GM23338 (cell line): Measurements from ENCODE around the gene ANKRD1. TPM values are rescaled to one million over a fixed set of nuclear protein-coding genes. Genes with fewer than 3 reads are reported as not detected.

ENCODE experiments used
- ATAC-seq: fragments of 200-7000 bp; cut with Tn5 transposase; 3 replicates; pipeline ENCODE4 v1.9.1; 2020
- DNase-seq: peaks from one replicate; pipeline ENCODE4 v3.0.0-alpha.2; 2015; ENCODE audit warnings: low spot score
- H2AFZ ChIP-seq: fragments of 200-600 bp; sonication (generic); 2 replicates; pipeline ENCODE4 v1.8.0; 2016; ENCODE audit warnings: antibody characterized with exemption, mild to moderate bottlenecking, moderate library complexity
- H3F3A ChIP-seq: fragments of 200-600 bp; sonication (generic); replicated peaks from 2 replicates; pipeline ENCODE4 v1.8.0; 2017; ENCODE audit warnings: antibody characterized with exemption, mixed run types, low read depth
- H3K27ac ChIP-seq: fragments of 200-600 bp; sonication (generic); 2 replicates; pipeline ENCODE4 v1.6.1; 2016; ENCODE audit warnings: low read depth
- H3K27me3 ChIP-seq: fragments of 200-600 bp; sonication (generic); 2 replicates; pipeline ENCODE4 v1.8.0; 2016; ENCODE audit warnings: mild to moderate bottlenecking, mixed run types, moderate library complexity; ENCODE audit not compliant: insufficient read depth
- H3K36me3 ChIP-seq: fragments of 200-600 bp; sonication (generic); 2 replicates; pipeline ENCODE4 v1.8.0; 2016; ENCODE audit warnings: mild to moderate bottlenecking; ENCODE audit not compliant: insufficient read depth
- H3K4me1 ChIP-seq: fragments of 200-600 bp; sonication (generic); 2 replicates; pipeline ENCODE4 v1.8.0; 2016; ENCODE audit warnings: mild to moderate bottlenecking, moderate library complexity; ENCODE audit not compliant: insufficient read depth
- H3K4me2 ChIP-seq: fragments of 200-600 bp; sonication (generic); 2 replicates; pipeline ENCODE4 v1.7.1; 2017; ENCODE audit warnings: mixed run types
- H3K4me3 ChIP-seq: fragments of 200-600 bp; sonication (generic); 2 replicates; pipeline ENCODE4 v1.6.1; 2016; ENCODE audit warnings: mixed run types
- H3K79me2 ChIP-seq: fragments of 200-600 bp; sonication (generic); replicated peaks from 2 replicates; pipeline ENCODE4 v1.8.0; 2017; ENCODE audit warnings: mild to moderate bottlenecking; ENCODE audit not compliant: insufficient read depth
- H3K9me2 ChIP-seq: fragments of 200-600 bp; sonication (generic); 2 replicates; pipeline ENCODE4 v1.8.0; 2017; ENCODE audit not compliant: insufficient read depth
- H4K20me1 ChIP-seq: fragments of 200-600 bp; sonication (generic); replicated peaks from 2 replicates; pipeline ENCODE4 v1.8.0; 2017; ENCODE audit warnings: mild to moderate bottlenecking; ENCODE audit not compliant: insufficient read depth
- H3K27ac Mint-ChIP-seq: 2 replicates; pipeline ENCODE4 v1.8.0; 2020; ENCODE audit warnings: inconsistent platforms, mild to moderate bottlenecking, moderate library complexity, mixed read lengths
- H3K27me3 Mint-ChIP-seq: 3 replicates; pipeline ENCODE4 v1.8.0; 2022; ENCODE audit warnings: low read depth, mild to moderate bottlenecking, moderate library complexity, mixed read lengths, inconsistent platforms; ENCODE audit not compliant: insufficient read depth, poor library complexity
- H3K36me3 Mint-ChIP-seq: 3 replicates; pipeline ENCODE4 v1.8.0; 2021; ENCODE audit warnings: low read depth, mild to moderate bottlenecking, inconsistent platforms, moderate library complexity, mixed read lengths
- H3K4me1 Mint-ChIP-seq: 3 replicates; pipeline ENCODE4 v1.8.0; 2020; ENCODE audit warnings: mild to moderate bottlenecking, inconsistent platforms, mixed read lengths
- H3K4me3 Mint-ChIP-seq: 3 replicates; pipeline ENCODE4 v1.8.0; 2021; ENCODE audit warnings: moderate library complexity, mild to moderate bottlenecking, inconsistent platforms, mixed read lengths
- H3K9me3 Mint-ChIP-seq: 3 replicates; pipeline ENCODE4 v1.8.0; 2020; ENCODE audit warnings: moderate library complexity, mild to moderate bottlenecking, inconsistent platforms, mixed read lengths
- CREB1 ChIP-seq: fragments of 250-450 bp; sonication (Bioruptor Pico); IDR thresholded peaks from 2 replicates; pipeline ENCODE4 v1.5.0; 2020; ENCODE audit warnings: low read depth, mild to moderate bottlenecking, moderate library complexity
- EZH2 ChIP-seq: fragments of 200-600 bp; sonication (generic); IDR thresholded peaks from one replicate; pipeline ENCODE4 v1.8.0; 2017; ENCODE audit warnings: antibody characterized with exemption, mild to moderate bottlenecking, low read depth; ENCODE audit not compliant: unreplicated experiment
- EZH2phosphoT487 ChIP-seq: fragments of 200-600 bp; sonication (generic); IDR thresholded peaks from one replicate; pipeline ENCODE4 v1.8.1; 2018; ENCODE audit warnings: antibody characterized with exemption; ENCODE audit not compliant: unreplicated experiment
- JUNB ChIP-seq: IDR thresholded peaks from one replicate; pipeline ENCODE4 v1.6.1; 2016; ENCODE audit warnings: antibody characterized with exemption; ENCODE audit not compliant: unreplicated experiment
- POLR2AphosphoS5 ChIP-seq: IDR thresholded peaks from 2 replicates; pipeline ENCODE4 v1.6.1; 2016; ENCODE audit warnings: antibody characterized with exemption, low read depth
- STAT1 ChIP-seq: IDR thresholded peaks from one replicate; pipeline ENCODE4 v1.6.1; 2016; ENCODE audit warnings: antibody characterized with exemption; ENCODE audit not compliant: unreplicated experiment
- ZNF114 ChIP-seq: fragments of 250-450 bp; sonication (Bioruptor Pico); IDR thresholded peaks from 2 replicates; pipeline ENCODE4 v1.5.0; 2020; ENCODE audit warnings: mild to moderate bottlenecking, moderate library complexity
- polyA plus RNA-seq: library from polyadenylated mRNA; unstranded; fragments of >200 nt; fragmentation: Nextera tagmentation; extraction: Ambion mirVana; gene quantifications from 2 replicates; pipeline ENCODE4 v1.2.1, GENCODE V29; 2016
- total RNA-seq: library from RNA; depleted of rRNA; stranded (reverse); fragments of >200 nt; shearing (Covaris generic); gene quantifications from 2 replicates; pipeline ENCODE4 v1.2.3, GENCODE V29; 2014
- TF ChIP-seq, protein P1 (sequence below): fragments of 250-450 bp; sonication (Bioruptor Pico); IDR thresholded peaks from 2 replicates; pipeline ENCODE4 v1.5.0; 2020; ENCODE audit warnings: mild to moderate bottlenecking, moderate library complexity
- TF ChIP-seq, protein P2 (sequence below): IDR thresholded peaks from 2 replicates; pipeline ENCODE4 v1.6.1; 2016; ENCODE audit warnings: antibody characterized with exemption
- TF ChIP-seq, protein P3 (sequence below), 2 experiments: fragments of 200-600 bp in 1 of 2; sonication (generic) in 1 of 2; conservative IDR thresholded peaks; 2 replicates each; pipeline versions ENCODE4 v1.5.1 to v1.6.1; 2016 to 2017; ENCODE audit warnings: antibody characterized with exemption in 2 of 2, low read depth in 2 of 2, mild to moderate bottlenecking in 2 of 2, moderate library complexity in 1 of 2

The ANKRD1 gene
- total and polyA plus RNA-seq, 2 experiments from 2014 or later, result 0.10 TPM; not detected in 1

GRCh38 chr10:90912174-90912573 lies 8.7 kb downstream of the ANKRD1 start (continued):
- TF ChIP-seq, protein P1, sequence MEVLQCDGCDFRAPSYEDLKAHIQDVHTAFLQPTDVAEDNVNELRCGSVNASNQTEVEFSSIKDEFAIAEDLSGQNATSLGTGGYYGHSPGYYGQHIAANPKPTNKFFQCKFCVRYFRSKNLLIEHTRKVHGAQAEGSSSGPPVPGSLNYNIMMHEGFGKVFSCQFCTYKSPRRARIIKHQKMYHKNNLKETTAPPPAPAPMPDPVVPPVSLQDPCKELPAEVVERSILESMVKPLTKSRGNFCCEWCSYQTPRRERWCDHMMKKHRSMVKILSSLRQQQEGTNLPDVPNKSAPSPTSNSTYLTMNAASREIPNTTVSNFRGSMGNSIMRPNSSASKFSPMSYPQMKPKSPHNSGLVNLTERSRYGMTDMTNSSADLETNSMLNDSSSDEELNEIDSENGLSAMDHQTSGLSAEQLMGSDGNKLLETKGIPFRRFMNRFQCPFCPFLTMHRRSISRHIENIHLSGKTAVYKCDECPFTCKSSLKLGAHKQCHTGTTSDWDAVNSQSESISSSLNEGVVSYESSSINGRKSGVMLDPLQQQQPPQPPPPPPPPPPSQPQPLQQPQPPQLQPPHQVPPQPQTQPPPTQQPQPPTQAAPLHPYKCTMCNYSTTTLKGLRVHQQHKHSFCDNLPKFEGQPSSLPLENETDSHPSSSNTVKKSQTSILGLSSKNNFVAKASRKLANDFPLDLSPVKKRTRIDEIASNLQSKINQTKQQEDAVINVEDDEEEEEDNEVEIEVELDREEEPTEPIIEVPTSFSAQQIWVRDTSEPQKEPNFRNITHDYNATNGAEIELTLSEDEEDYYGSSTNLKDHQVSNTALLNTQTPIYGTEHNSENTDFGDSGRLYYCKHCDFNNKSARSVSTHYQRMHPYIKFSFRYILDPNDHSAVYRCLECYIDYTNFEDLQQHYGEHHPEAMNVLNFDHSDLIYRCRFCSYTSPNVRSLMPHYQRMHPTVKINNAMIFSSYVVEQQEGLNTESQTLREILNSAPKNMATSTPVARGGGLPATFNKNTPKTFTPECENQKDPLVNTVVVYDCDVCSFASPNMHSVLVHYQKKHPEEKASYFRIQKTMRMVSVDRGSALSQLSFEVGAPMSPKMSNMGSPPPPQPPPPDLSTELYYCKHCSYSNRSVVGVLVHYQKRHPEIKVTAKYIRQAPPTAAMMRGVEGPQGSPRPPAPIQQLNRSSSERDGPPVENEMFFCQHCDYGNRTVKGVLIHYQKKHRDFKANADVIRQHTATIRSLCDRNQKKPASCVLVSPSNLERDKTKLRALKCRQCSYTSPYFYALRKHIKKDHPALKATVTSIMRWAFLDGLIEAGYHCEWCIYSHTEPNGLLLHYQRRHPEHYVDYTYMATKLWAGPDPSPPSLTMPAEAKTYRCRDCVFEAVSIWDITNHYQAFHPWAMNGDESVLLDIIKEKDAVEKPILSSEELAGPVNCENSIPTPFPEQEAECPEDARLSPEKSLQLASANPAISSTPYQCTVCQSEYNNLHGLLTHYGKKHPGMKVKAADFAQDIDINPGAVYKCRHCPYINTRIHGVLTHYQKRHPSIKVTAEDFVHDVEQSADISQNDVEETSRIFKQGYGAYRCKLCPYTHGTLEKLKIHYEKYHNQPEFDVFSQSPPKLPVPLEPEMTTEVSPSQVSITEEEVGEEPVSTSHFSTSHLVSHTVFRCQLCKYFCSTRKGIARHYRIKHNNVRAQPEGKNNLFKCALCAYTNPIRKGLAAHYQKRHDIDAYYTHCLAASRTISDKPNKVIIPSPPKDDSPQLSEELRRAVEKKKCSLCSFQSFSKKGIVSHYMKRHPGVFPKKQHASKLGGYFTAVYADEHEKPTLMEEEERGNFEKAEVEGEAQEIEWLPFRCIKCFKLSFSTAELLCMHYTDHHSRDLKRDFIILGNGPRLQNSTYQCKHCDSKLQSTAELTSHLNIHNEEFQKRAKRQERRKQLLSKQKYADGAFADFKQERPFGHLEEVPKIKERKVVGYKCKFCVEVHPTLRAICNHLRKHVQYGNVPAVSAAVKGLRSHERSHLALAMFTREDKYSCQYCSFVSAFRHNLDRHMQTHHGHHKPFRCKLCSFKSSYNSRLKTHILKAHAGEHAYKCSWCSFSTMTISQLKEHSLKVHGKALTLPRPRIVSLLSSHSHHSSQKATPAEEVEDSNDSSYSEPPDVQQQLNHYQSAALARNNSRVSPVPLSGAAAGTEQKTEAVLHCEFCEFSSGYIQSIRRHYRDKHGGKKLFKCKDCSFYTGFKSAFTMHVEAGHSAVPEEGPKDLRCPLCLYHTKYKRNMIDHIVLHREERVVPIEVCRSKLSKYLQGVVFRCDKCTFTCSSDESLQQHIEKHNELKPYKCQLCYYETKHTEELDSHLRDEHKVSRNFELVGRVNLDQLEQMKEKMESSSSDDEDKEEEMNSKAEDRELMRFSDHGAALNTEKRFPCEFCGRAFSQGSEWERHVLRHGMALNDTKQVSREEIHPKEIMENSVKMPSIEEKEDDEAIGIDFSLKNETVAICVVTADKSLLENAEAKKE (CRISPR knock-in tag), result no peak
- TF ChIP-seq JUNB, result no peak
- no peak for TF ChIP-seq EZH2phosphoT487
- no peak for TF ChIP-seq EZH2

DNA sequence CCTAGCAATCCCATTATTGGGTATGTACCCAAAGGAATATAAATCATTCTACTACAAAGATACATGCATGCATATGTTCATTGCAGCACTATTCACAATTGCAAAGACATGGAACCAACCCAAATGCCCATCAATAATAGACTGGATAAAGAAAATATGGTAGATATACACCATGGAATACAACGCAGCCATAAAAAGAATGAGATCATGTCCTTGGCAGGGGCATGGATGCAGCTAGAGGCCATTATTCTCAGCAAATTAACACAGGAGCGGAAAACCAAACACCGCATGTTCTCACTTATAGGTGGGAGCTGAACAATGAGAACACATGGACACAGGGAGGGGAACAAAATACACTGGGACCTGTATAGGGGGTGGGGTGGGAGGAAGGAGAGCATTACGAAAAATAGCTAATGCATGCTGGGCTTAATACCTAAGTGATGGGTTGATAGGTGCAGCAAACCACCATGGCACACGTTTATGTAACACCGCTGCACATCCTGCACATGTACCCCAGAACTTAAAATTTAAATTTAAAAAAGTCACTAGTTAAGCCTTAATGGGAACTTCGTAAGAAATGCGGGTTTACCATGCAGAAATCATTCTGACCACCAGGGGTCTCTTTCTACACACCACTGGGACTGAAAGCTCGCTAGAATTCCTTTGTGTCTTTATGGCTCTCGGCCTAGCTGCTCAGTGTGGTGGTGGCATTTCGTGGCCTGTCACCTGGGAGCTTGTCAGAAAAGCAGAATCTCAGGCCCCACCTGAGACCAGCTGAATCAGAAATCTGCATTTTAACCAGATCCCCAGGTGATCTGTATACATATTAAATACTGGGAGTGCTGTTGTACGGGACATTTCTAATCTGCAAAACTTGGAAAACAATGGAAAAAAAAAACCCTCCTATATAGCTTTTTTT lies 9.5 kb downstream of the ANKRD1 start:
- Mint-ChIP-seq H3K27me3 (peaks cover 60% of the 10 kb centered on the region), H3K9me3 (peaks cover 17% of the 10 kb centered on the region; the same call in 2 of the 3 replicates), H3K27ac (no peak overlapping the region), H3K4me1 (peaks cover 5% of the 10 kb centered on the region), H3K4me3 (no peak overlapping the region), H3K36me3 (peaks cover 17% of the 10 kb centered on the region; the same call in 2 of the 3 replicates)
- no peaks in the 10 kb centered on the region for H3K79me2 ChIP-seq
- H3K27ac ChIP-seq, result no peak overlapping the region
- no peak overlapping the region for H3K4me3 ChIP-seq
- no peaks in the 10 kb centered on the region for H3K9me2 ChIP-seq
- no peak overlapping the region for H3K4me2 ChIP-seq
- no peak overlapping the region for H2AFZ ChIP-seq
- peaks cover 6% of the 10 kb centered on the region for H3K4me1 ChIP-seq
- TF ChIP-seq, protein P2, sequence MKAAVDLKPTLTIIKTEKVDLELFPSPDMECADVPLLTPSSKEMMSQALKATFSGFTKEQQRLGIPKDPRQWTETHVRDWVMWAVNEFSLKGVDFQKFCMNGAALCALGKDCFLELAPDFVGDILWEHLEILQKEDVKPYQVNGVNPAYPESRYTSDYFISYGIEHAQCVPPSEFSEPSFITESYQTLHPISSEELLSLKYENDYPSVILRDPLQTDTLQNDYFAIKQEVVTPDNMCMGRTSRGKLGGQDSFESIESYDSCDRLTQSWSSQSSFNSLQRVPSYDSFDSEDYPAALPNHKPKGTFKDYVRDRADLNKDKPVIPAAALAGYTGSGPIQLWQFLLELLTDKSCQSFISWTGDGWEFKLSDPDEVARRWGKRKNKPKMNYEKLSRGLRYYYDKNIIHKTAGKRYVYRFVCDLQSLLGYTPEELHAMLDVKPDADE, result no peak
- no peak for TF ChIP-seq CREB1 (CRISPR knock-in tag)
- no peak for TF ChIP-seq ZNF114
- TF ChIP-seq, protein P3, sequence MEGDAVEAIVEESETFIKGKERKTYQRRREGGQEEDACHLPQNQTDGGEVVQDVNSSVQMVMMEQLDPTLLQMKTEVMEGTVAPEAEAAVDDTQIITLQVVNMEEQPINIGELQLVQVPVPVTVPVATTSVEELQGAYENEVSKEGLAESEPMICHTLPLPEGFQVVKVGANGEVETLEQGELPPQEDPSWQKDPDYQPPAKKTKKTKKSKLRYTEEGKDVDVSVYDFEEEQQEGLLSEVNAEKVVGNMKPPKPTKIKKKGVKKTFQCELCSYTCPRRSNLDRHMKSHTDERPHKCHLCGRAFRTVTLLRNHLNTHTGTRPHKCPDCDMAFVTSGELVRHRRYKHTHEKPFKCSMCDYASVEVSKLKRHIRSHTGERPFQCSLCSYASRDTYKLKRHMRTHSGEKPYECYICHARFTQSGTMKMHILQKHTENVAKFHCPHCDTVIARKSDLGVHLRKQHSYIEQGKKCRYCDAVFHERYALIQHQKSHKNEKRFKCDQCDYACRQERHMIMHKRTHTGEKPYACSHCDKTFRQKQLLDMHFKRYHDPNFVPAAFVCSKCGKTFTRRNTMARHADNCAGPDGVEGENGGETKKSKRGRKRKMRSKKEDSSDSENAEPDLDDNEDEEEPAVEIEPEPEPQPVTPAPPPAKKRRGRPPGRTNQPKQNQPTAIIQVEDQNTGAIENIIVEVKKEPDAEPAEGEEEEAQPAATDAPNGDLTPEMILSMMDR (conservative IDR thresholded peaks at IDR 0.05; ENCODE audit: low read depth in 2 of 2), result peak; percentile 83 to 89
- TF ChIP-seq STAT1, result no peak
- no peak for TF ChIP-seq POLR2AphosphoS5
- no peaks in the 10 kb centered on the region for H3K36me3 ChIP-seq
- peaks cover 60% of the 10 kb centered on the region for H3K27me3 ChIP-seq
- no peaks in the 10 kb centered on the region; the same call in 1 of the 2 replicates for H3F3A ChIP-seq
- H4K20me1 ChIP-seq, result peaks cover 14% of the 10 kb centered on the region; the same call in 1 of the 2 replicates
- ATAC-seq (peak; percentile 91), DNase-seq (peak; percentile 90)
